BJ (cell line): Measurements from ENCODE around the gene GJB5. TPM values are rescaled to one million over a fixed set of nuclear protein-coding genes. Genes with fewer than 3 reads are reported as not detected.
A peak's percentile ranks its signal among the peaks of the same experiment; 100 is the strongest.

ENCODE experiments used
- CTCF ChIA-PET: fragments of 350-600 bp; formaldehyde crosslinking; extraction: SDS; loops from one replicate; lab custom pipeline; 2021; ENCODE audit warnings: antibody characterized with exemption, inconsistent platforms; lab: Yijun Ruan, JAX
- POLR2A ChIA-PET: fragments of 300-600 bp; sonication (Branson Sonifier 250); formaldehyde crosslinking; extraction: SDS; loops from one replicate; lab custom pipeline; 2021; ENCODE audit warnings: antibody characterized with exemption; lab: Charles Lee
- DNase-seq: peaks from one replicate; pipeline ENCODE4 v3.0.0-alpha.2; 2011; ENCODE audit warnings: low read depth
- H3K27me3 ChIP-seq: 2 replicates; pipeline ENCODE4 v1.6.0; 2011; ENCODE audit warnings: low read length; ENCODE audit not compliant: control insufficient read depth, insufficient read depth
- H3K36me3 ChIP-seq: 2 replicates; pipeline ENCODE4 v1.5.1; 2011; ENCODE audit warnings: low read length; ENCODE audit not compliant: control insufficient read depth, insufficient read depth
- H3K4me3 ChIP-seq: 2 replicates; pipeline ENCODE4 v1.5.1; 2011; ENCODE audit warnings: low read depth, mild to moderate bottlenecking, control low read depth, low read length
- polyA plus RNA-seq: library from polyadenylated mRNA; depleted of rRNA; stranded (reverse); fragments of >200 nt; gene quantifications from 2 replicates; pipeline ENCODE4 v1.2.3, GENCODE V29; 2011
- TF ChIP-seq, protein P1 (sequence below): IDR thresholded peaks from 2 replicates; pipeline ENCODE4 v1.5.1; 2011; ENCODE audit warnings: low read depth, mild to moderate bottlenecking, control low read depth, inconsistent platforms, low read length, moderate library complexity; ENCODE audit not compliant: insufficient read depth

GJB5 gene
- polyA plus RNA-seq, 1 experiment, result not detected

DNA sequence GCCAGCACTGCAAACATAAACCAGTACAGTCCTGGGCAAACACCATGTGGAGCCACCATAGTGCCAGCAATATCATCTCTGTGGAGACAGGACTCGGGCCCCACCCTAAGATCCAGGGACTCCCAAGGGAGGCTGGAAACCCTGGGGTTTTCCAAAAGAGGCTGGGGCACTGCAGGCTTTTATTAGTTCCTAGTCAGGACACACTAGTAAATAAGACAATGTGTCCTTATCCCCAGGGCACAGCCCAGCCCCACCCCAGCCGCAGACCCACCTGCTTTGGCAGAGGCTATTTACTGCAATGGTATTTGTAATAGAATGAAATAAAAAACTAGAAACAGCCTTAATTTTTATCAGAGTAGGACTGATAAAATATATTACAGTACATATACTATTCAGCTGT is 25.7 kb downstream of the GJB5 start:
- POLR2A ChIA-PET, result interaction anchor here (0.6 kb wide), 1 partner anchor 1874 kb away, joined by 3 read pairs; no protein-coding TSS in a partner anchor
- DNase-seq, result no peak
- TF ChIP-seq, protein P1, sequence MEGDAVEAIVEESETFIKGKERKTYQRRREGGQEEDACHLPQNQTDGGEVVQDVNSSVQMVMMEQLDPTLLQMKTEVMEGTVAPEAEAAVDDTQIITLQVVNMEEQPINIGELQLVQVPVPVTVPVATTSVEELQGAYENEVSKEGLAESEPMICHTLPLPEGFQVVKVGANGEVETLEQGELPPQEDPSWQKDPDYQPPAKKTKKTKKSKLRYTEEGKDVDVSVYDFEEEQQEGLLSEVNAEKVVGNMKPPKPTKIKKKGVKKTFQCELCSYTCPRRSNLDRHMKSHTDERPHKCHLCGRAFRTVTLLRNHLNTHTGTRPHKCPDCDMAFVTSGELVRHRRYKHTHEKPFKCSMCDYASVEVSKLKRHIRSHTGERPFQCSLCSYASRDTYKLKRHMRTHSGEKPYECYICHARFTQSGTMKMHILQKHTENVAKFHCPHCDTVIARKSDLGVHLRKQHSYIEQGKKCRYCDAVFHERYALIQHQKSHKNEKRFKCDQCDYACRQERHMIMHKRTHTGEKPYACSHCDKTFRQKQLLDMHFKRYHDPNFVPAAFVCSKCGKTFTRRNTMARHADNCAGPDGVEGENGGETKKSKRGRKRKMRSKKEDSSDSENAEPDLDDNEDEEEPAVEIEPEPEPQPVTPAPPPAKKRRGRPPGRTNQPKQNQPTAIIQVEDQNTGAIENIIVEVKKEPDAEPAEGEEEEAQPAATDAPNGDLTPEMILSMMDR, result no peak
- no peak overlapping the region for H3K4me3 ChIP-seq
- H3K27me3 ChIP-seq, result peaks cover 16% of the 10 kb centered on the region
- H3K36me3 ChIP-seq, result no peaks in the 10 kb centered on the region
- CTCF ChIA-PET, result interaction anchor here (1.0 to 2.2 kb wide), 4 partner anchors 10 to 86 kb away, joined by 3 to 7 read pairs (median 4); no protein-coding TSS in a partner anchor

DNA sequence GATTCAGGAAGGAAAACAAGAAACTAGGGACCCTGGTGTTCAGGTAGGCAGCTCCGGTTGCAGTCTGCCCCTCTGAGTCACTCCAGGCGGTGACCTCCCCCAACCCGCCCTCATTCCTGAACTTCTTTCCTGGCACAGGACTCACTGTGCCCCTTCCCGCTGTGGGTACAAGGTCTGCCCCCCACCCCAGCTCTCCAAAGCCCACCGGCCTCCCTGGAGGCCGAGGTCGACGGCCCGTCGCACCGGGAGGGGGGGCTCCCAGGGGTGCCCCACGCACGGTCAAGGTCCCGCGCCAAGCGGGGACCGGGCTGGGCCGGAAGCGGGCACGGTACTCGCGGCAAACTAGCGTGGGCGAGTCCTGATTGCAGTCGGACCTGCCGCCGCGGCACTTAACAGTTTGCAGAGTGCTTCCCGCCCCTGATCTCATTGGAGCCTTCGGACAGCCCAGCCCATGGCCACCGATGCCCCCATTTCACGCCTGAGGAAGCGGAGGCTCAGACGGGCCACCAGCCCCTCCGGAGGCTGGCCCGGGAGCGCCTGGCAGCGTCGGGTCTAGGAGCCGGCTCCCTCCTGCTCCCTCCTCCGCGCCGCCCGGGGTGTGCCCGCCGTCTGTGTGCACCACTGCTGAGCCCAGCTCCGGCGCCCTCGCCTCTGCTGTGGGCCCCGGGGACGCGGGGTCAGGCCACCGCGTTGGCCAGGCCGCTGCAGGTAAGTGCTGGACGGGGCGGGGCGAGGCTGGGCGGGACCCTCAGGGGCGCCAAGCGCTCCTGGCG is 26.4 kb downstream of the GJB5 start, which contains the start of gene GJB3:
Gene GJB3, plus strand, starts transcription at position 144 of the 773 bp plus-strand sequence. CDS start 3,549 bp downstream, outside the sequence.
- DNase-seq, result no peak
- Histone ChIP-seq H3K4me3 (peak within 1 kb of the TSS; percentile 29), H3K27me3 (peaks cover 20% of the 10 kb centered on the region), H3K36me3 (no peaks in the 10 kb centered on the region)
- ChIA-PET CTCF (interaction anchor here (1.0 to 1.6 kb wide), 5 partner anchors 9 to 85 kb away, joined by 3 to 4 read pairs (median 3); partner anchors contain the start of gene SMIM12), POLR2A (no interaction called here)
- TF ChIP-seq, protein P1, result no peak

DNA sequence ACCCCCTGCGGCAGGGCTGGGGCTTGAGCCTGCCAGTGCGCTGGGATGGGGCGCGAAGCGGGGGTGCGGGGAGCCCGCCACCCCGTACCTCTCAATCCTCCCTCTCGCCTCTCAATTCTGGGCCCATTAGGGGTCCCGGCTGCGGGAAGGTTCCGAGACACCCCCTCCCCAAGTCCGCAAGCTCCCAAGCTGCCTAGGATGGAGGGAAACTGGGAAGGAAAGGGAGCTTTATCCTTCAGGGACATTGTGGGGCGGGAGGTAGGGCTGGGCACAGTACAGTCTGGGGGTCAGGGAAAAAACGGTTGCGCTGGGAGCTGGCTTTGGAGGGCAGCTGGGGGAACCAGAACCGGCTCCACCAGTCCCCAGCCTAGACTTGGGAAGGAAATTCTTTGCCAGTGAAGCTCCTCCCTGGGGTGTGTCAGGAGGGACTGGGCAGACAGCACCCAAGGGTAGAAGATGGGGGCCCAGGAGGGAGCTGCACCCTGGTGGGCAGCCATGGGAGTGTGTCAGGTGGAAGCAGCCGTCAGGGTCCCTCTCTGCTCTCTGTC is 27.1 kb downstream of the GJB5 start:
- ChIA-PET POLR2A (no interaction called here), CTCF (interaction anchor here (1.1 to 1.5 kb wide), 3 partner anchors 70 to 84 kb away, joined by 3 to 4 read pairs (median 4); partner anchors contain the start of gene SMIM12)
- no peak for DNase-seq
- Histone ChIP-seq H3K27me3 (peaks cover 20% of the 10 kb centered on the region), H3K36me3 (no peaks in the 10 kb centered on the region), H3K4me3 (no peak overlapping the region)
- TF ChIP-seq, protein P1, result no peak

DNA sequence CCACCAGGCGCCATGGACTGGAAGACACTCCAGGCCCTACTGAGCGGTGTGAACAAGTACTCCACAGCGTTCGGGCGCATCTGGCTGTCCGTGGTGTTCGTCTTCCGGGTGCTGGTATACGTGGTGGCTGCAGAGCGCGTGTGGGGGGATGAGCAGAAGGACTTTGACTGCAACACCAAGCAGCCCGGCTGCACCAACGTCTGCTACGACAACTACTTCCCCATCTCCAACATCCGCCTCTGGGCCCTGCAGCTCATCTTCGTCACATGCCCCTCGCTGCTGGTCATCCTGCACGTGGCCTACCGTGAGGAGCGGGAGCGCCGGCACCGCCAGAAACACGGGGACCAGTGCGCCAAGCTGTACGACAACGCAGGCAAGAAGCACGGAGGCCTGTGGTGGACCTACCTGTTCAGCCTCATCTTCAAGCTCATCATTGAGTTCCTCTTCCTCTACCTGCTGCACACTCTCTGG is 29.9 kb downstream of the GJB5 start:
- no peak for DNase-seq
- CTCF ChIA-PET, result no interaction called here
- TF ChIP-seq, protein P1, result no peak

DNA sequence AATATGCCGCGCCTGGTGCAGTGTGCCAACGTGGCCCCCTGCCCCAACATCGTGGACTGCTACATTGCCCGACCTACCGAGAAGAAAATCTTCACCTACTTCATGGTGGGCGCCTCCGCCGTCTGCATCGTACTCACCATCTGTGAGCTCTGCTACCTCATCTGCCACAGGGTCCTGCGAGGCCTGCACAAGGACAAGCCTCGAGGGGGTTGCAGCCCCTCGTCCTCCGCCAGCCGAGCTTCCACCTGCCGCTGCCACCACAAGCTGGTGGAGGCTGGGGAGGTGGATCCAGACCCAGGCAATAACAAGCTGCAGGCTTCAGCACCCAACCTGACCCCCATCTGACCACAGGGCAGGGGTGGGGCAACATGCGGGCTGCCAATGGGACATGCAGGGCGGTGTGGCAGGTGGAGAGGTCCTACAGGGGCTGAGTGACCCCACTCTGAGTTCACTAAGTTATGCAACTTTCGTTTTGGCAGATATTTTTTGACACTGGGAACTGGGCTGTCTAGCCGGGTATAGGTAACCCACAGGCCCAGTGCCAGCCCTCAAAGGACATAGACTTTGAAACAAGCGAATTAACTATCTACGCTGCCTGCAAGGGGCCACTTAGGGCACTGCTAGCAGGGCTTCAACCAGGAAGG is 30.5 kb downstream of the GJB5 start:
- CTCF ChIA-PET, result no interaction called here
- H3K27me3 ChIP-seq, result peaks cover 15% of the 10 kb centered on the region
- POLR2A ChIA-PET, result no interaction called here
- H3K4me3 ChIP-seq, result no peak overlapping the region
- DNase-seq, result no peak
- TF ChIP-seq, protein P1, result no peak
- no peaks in the 10 kb centered on the region for H3K36me3 ChIP-seq

More for the DNA sequence above, 29.9 kb downstream of the GJB5 start:
- POLR2A ChIA-PET, result no interaction called here
- H3K4me3 ChIP-seq, result no peak overlapping the region
- H3K36me3 ChIP-seq, result no peaks in the 10 kb centered on the region
- H3K27me3 ChIP-seq, result peaks cover 20% of the 10 kb centered on the region
